HepG2 (cell line): ENCODE results near the gene MMP12. TPM values are rescaled to one million over a fixed set of nuclear protein-coding genes. Genes with fewer than 3 reads are reported as not detected.

Experiments used
- ATAC-seq: fragments of 200-7000 bp; cut with Tn5 transposase; 3 replicates; pipeline ENCODE4 v1.9.1; 2020; ENCODE audit warnings: mild to moderate bottlenecking, moderate library complexity
- BruUV-seq: library from RNA; stranded (reverse); fragments of 400-500 nt; replicated peaks from 2 replicates; lab custom pipeline; 2021; lab: Mats Ljungman, UMichigan
- CTCF ChIA-PET: fragments of 300-600 bp; formaldehyde crosslinking; extraction: SDS; loops from one replicate; lab custom pipeline; 2021; ENCODE audit warnings: low total read pairs, inconsistent platforms, low intra/inter-chr PET ratio; lab: Yijun Ruan, JAX
- POLR2A ChIA-PET: fragments of 350-600 bp; sonication (Branson Sonifier 250); formaldehyde crosslinking; loops from one replicate; lab custom pipeline; 2020; ENCODE audit warnings: antibody characterized with exemption, inconsistent platforms; lab: Yijun Ruan, JAX
- DNase-seq: peaks from one replicate; pipeline ENCODE4 v3.0.0-alpha.2; 2015; ENCODE audit warnings: low spot score
- FAIRE-seq: peaks from 3 replicates; lab custom pipeline; 2011; peaks lifted over from hg19 to GRCh38; lab: Jason Lieb, UNC
- H2AFZ ChIP-seq: one replicate; pipeline ENCODE4 v1.6.1; 2011; ENCODE audit warnings: low read length, inconsistent platforms
- H3K27ac ChIP-seq: fragments of 300-600 bp; 3 replicates; pipeline ENCODE4 v1.8.0; 2011; ENCODE audit warnings: mixed run types, mild to moderate bottlenecking, mixed read lengths, low read length, inconsistent platforms; ENCODE audit not compliant: insufficient read depth; ENCODE audit errors: extremely low read length
- H3K27me3 ChIP-seq, 2 experiments: fragments of 200-600 bp in 1 of 2; 2 replicates in 1 of 2; 3 replicates in 1 of 2; pipeline versions ENCODE4 v1.6.0 to v1.8.0; 2011; ENCODE audit warnings: low read length in 2 of 2, mild to moderate bottlenecking in 2 of 2, moderate library complexity in 2 of 2, inconsistent platforms in 1 of 2; ENCODE audit not compliant: insufficient read depth in 2 of 2, control insufficient read depth in 1 of 2
- H3K36me3 ChIP-seq, 2 experiments: fragments of 200-600 bp in 1 of 2; replicated peaks in 1 of 2; 2 replicates in 1 of 2; 3 replicates in 1 of 2; pipeline versions ENCODE4 v1.5.1 to v1.8.0; 2011; ENCODE audit warnings: low read length in 2 of 2, inconsistent platforms in 1 of 2; ENCODE audit not compliant: insufficient read depth in 2 of 2, control insufficient read depth in 1 of 2
- H3K4me1 ChIP-seq: 2 replicates; pipeline ENCODE4 v1.5.1; 2012; ENCODE audit warnings: low read length, inconsistent platforms; ENCODE audit not compliant: insufficient read depth
- H3K4me2 ChIP-seq: 2 replicates; pipeline ENCODE4 v1.6.0; 2011; ENCODE audit warnings: low read depth, low read length, inconsistent platforms
- H3K4me3 ChIP-seq, 3 experiments: fragments of 200-600 bp in 1 of 3; sonication (generic), shearing (Covaris generic) in 1 of 3; replicated peaks in 1 of 3; 2 replicates each; pipeline ENCODE4 v1.5.1; 2011 to 2016; ENCODE audit warnings: low read length in 3 of 3, inconsistent platforms in 2 of 3, low read depth in 2 of 3, mild to moderate bottlenecking in 2 of 3, control low read depth in 1 of 3, mixed read lengths in 1 of 3; ENCODE audit not compliant: insufficient read depth in 1 of 3
- H3K79me2 ChIP-seq: one replicate; pipeline ENCODE4 v1.6.1; 2011; ENCODE audit warnings: low read length, inconsistent platforms; ENCODE audit not compliant: insufficient read depth
- H3K9ac ChIP-seq: 2 replicates; pipeline ENCODE4 v1.6.0; 2011; ENCODE audit warnings: mild to moderate bottlenecking, low read depth, low read length, inconsistent platforms; ENCODE audit not compliant: insufficient read depth
- H3K9me3 ChIP-seq: 2 replicates; pipeline ENCODE4 v1.5.1; 2012; ENCODE audit warnings: mild to moderate bottlenecking, low read length
- H4K20me1 ChIP-seq: 2 replicates; pipeline ENCODE4 v1.6.0; 2011; ENCODE audit warnings: inconsistent platforms, mild to moderate bottlenecking, low read length, moderate library complexity; ENCODE audit not compliant: insufficient read depth
- ATM ChIP-seq: fragments of 450-650 bp; IDR thresholded peaks from 2 replicates; pipeline ENCODE4 v1.7.1; 2017; ENCODE audit warnings: mild to moderate bottlenecking, borderline replicate concordance
- EZH2 ChIP-seq: conservative IDR thresholded peaks from 2 replicates; pipeline ENCODE4 v1.6.1; 2012; ENCODE audit warnings: mild to moderate bottlenecking, low read depth, low read length, moderate library complexity
- GATAD2A ChIP-seq: IDR thresholded peaks from 2 replicates; pipeline ENCODE4 v1.6.1; 2016
- WGBS: methylation state at CpG from one replicate; pipeline ENCODE4 v1.1.6; 2017; ENCODE audit warnings: low lambda C conversion rate; 5-methylcytosine and 5-hydroxymethylcytosine counted together
- in situ Hi-C: cut with HindIII; loops from 2 replicates; pipeline ENCODE4 v1.10.0; 2017; ENCODE audit warnings: low pct_unique_long_range_greater_than_20kb; ENCODE audit not compliant: extremely low pct_ligation_motif_present
- intact Hi-C: fragments of 100-400 bp; cut with micrococcal nuclease; formaldehyde crosslinking; loops from one replicate; pipeline ENCODE4 v1.10.0; 2022; ENCODE audit not compliant: unreplicated experiment
- polyA plus RNA-seq, 8 experiments: library from polyadenylated mRNA; depleted of rRNA in 3 of 8; stranded (reverse) in 7 of 8; unstranded in 1 of 8; fragments of >200 nt; fragmentation: Illumina TruSeq in 4 of 8; extraction: Trizol in 4 of 8; gene quantifications; 2 replicates each; pipeline versions ENCODE4 v1.2.1 to v1.2.3, GENCODE V29; 2011 to 2016; ENCODE audit warnings: low read depth in 4 of 8, missing spikeins in 1 of 8, mixed read lengths in 1 of 8; ENCODE audit not compliant: insufficient read depth in 1 of 8
- total RNA-seq, 5 experiments: library from RNA; depleted of rRNA; stranded (reverse); fragments of >200 nt; fragmentation: Illumina TruSeq; extraction: Trizol; gene quantifications; 2 replicates each; pipeline ENCODE4 v1.2.3, GENCODE V29; 2016; ENCODE audit warnings: low read depth in 1 of 5
- TF ChIP-seq, protein P1 (sequence below): sonication (generic); formaldehyde crosslinking; IDR thresholded peaks from 2 replicates; pipeline ENCODE4 v1.4.0; 2020; ENCODE audit warnings: mild to moderate bottlenecking, missing genetic modification reagents
- TF ChIP-seq, protein P2 (sequence below): sonication (generic); formaldehyde crosslinking; IDR thresholded peaks from 2 replicates; pipeline ENCODE4 v1.4.0; 2020; ENCODE audit warnings: mild to moderate bottlenecking, missing genetic modification reagents

Gene MMP12
- total and polyA plus RNA-seq, 2 of the 13 experiments (the other 11 are each of a cell fraction or from before 2014, with no cell fraction given), result not detected

DNA sequence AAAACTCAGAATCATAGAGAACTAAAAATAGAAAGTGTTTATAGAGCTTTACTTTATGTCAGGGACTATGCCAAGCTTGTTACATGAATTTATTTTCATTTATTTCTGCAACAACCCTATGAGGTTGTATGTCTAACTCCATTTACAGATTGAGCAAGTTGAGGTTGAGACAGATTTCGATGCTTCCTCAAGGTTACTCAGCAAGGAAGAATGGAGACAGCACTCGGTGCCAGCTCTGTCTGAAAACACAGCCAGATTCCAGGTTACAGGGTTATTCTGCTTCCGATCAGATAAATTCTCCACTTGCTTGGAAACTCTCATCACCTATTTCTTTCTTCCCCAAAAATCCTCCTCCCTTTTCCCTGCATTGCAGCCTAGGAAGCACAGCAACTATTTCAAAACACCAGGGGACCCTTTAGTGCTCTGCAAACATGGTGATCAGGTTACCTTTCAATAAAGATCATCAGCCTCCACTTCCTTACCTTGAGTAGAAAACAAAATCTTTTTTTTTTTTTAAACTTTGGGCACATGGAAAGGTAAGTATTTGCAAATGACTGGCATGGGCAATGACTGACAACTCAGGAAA is 38.4 kb downstream of the MMP12 start:
- H2AFZ ChIP-seq, result no peak overlapping the region
- H3K4me1 ChIP-seq, result peaks cover 13% of the 10 kb centered on the region
- H3K9ac ChIP-seq, result no peak overlapping the region
- no peaks in the 10 kb centered on the region for H4K20me1 ChIP-seq
- intact Hi-C loops (no loop called here), in situ Hi-C loops (no loop called here)
- no peaks in the 10 kb centered on the region for H3K27me3 ChIP-seq
- FAIRE-seq (no peak), ATAC-seq (no peak)
- no peaks in the 10 kb centered on the region for H3K9me3 ChIP-seq
- H3K79me2 ChIP-seq, result no peaks in the 10 kb centered on the region
- no peak overlapping the region for H3K4me3 ChIP-seq
- H3K27ac ChIP-seq, result no peak overlapping the region
- WGBS, result 52% methylated on average over 3 of the region's 3 CpGs
- POLR2A ChIA-PET, result no interaction called here
- TF ChIP-seq, protein P1, sequence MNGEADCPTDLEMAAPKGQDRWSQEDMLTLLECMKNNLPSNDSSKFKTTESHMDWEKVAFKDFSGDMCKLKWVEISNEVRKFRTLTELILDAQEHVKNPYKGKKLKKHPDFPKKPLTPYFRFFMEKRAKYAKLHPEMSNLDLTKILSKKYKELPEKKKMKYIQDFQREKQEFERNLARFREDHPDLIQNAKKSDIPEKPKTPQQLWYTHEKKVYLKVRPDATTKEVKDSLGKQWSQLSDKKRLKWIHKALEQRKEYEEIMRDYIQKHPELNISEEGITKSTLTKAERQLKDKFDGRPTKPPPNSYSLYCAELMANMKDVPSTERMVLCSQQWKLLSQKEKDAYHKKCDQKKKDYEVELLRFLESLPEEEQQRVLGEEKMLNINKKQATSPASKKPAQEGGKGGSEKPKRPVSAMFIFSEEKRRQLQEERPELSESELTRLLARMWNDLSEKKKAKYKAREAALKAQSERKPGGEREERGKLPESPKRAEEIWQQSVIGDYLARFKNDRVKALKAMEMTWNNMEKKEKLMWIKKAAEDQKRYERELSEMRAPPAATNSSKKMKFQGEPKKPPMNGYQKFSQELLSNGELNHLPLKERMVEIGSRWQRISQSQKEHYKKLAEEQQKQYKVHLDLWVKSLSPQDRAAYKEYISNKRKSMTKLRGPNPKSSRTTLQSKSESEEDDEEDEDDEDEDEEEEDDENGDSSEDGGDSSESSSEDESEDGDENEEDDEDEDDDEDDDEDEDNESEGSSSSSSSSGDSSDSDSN, result no peak
- TF ChIP-seq, all 625 proteins: peak for 0
- CTCF ChIA-PET, result no interaction called here
- DNase-seq, result no peak
- no TSS peak for BruUV-seq
- Histone ChIP-seq H3K4me2 (no peak overlapping the region), H3K36me3 (no peaks in the 10 kb centered on the region)

DNA sequence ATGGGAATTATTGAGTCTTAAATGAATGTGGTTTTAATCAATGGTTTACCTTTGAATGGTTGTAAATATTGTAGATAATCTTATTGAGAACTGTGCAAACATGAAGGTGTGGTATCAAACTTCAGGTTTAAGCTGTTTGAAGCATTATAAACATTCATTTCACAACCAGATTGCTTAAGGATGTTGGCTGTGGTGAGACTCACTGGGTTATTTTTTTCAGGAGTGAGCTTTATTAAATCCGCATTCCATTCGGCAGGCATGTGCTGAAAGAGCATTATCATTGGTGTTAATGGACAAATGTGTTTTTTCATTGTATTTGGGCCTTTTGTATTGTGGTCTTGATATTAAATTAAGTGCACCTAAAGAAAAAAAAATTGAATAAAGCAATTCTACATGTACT is 41.1 kb downstream of the MMP12 start:
- no TSS peak for BruUV-seq
- 56% methylated on average over 2 of the region's 2 CpGs for WGBS

More for the DNA sequence above, 41.1 kb downstream of the MMP12 start:
- H3K4me3 ChIP-seq, result no peak overlapping the region
- no peaks in the 10 kb centered on the region for H4K20me1 ChIP-seq
- no peak for FAIRE-seq
- POLR2A ChIA-PET, result no interaction called here
- CTCF ChIA-PET, result no interaction called here
- ATAC-seq, result no peak
- H3K27ac ChIP-seq, result no peak overlapping the region
- no peak for DNase-seq
- no peaks in the 10 kb centered on the region for H3K27me3 ChIP-seq
- no peak for TF ChIP-seq EZH2
- no peak for TF ChIP-seq ATM
- TF ChIP-seq, protein P2, sequence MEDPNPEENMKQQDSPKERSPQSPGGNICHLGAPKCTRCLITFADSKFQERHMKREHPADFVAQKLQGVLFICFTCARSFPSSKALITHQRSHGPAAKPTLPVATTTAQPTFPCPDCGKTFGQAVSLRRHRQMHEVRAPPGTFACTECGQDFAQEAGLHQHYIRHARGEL (CRISPR knock-in tag), result no peak
- TF ChIP-seq GATAD2A (CRISPR knock-in tag), result no peak
- H3K9ac ChIP-seq, result no peak overlapping the region
- H3K4me1 ChIP-seq, result peaks cover 13% of the 10 kb centered on the region
- no peak overlapping the region for H2AFZ ChIP-seq
- intact Hi-C loops (loop anchor here (5.0 kb wide), 1 partner anchor 386 kb away; no protein-coding TSS in a partner anchor), in situ Hi-C loops (no loop called here)
- no peaks in the 10 kb centered on the region for H3K79me2 ChIP-seq
- no peaks in the 10 kb centered on the region for H3K9me3 ChIP-seq
- H3K4me2 ChIP-seq, result no peak overlapping the region
- no peaks in the 10 kb centered on the region for H3K36me3 ChIP-seq
